HPDE6-E6E7 (cell line): Measurements from ENCODE around the gene RBPJ.

Experiments
- DNase-seq: peaks from one replicate; pipeline ENCODE4 v3.0.0; 2011; ENCODE audit warnings: missing footprints; ENCODE audit errors: extremely low spot score

The RBPJ gene

GRCh38 chr4:26420438-26420837 is 99.6 kb downstream of the RBPJ start:
- no peak for DNase-seq

GRCh38 chr4:26420913-26421312 is 100.1 kb downstream of the RBPJ start:
- no peak for DNase-seq

- DNase-seq, result no peak
These were observed 103.3 kb downstream of the RBPJ start for GRCh38 chr4:26424153-26424552.

- DNase-seq, result no peak
These were observed 104.0 kb downstream of the RBPJ start for GRCh38 chr4:26424838-26425237.

DNA sequence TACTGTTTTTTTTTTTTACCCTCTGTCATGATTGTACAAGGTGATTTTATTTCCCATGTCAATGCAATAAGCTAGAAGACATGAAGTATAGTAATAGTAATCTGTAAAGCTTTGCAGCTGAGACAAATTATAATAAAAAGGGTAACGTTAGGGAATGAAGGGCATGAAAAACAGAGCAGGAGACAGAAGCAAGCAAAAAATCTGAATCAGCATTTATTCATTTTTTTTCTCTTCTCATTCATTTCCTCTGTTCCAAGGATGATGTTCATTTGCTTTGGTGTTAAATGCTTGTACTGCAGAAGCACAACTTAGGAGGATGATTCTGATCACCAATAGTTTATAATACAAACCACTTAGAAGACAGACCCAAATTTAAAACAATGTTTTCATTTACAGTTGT is 105.1 kb downstream of the RBPJ start:
- no peak for DNase-seq

GRCh38 chr4:26426892-26427291 is 106.1 kb downstream of the RBPJ start:
- no peak for DNase-seq

DNA sequence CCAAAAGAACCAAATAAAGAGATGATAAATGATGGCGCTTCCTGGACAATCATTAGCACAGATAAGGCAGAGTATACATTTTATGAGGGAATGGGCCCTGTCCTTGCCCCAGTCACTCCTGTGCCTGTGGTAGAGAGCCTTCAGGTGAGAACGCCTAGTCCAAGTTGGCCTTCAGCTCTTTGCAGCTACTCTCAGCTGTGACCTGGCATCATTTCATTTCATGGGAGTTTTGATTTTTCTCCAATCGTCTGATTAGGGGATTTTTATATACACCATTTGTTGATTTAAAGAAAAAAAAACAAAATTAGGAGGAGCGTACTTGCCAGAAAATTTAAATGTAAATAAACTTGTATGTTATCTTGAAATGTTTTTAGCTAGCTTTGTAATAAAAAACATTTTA is 109.1 kb downstream of the RBPJ start:
- DNase-seq, result no peak

- DNase-seq, result no peak
These were observed 110.8 kb downstream of the RBPJ start for GRCh38 chr4:26431461-26432180.

- DNase-seq, result no peak
These were observed 111.6 kb downstream of the RBPJ start for GRCh38 chr4:26432419-26432818.

- no peak for DNase-seq
These were observed 112.7 kb downstream of the RBPJ start for GRCh38 chr4:26433556-26433955.

GRCh38 chr4:26434030-26434639 is 113.3 kb downstream of the RBPJ start:
- DNase-seq, result no peak

DNA sequence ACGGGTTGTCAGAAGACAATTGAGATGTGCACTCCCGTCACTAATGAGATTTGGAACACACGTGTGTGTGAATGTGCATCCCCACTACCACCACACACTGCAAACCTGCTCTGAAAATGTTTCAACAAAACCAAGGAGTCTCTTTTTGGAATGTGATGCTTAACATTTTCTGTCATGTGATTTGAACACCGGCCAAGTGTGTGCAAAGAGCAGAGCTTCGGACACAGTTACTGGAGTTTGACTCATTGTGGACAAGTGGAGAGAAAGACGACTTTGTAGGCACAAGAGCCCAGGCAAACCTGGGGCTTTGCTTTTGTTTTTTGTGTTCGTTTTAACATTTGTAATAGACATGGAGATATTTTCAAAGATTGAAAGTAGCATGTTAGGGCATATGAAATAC is 120.3 kb downstream of the RBPJ start:
- DNase-seq, result no peak

- DNase-seq, result no peak
These were observed 121.0 kb downstream of the RBPJ start for GRCh38 chr4:26441771-26442170.

DNA sequence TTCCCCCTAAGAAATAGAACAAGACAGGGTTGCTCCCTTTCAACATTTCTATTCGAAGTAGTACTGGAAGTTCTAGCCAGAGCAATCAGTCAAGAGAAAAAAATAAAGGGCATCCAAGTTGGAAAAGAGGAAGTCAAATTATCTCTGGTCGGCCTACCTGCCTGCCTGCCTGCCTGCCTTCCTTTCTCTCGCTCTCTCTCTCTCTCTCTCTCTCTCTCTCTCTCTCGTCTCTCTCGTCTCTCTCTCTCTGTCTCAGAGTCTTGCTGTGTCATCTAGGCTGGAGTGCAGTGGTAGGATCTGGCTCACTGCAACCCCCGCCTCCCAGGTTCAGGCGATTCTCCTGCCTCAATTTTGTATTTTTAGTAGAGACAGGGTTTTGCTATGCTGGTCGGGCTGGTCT is 126.6 kb downstream of the RBPJ start:
- no peak for DNase-seq

- no peak for DNase-seq
These were observed 129.6 kb downstream of the RBPJ start for GRCh38 chr4:26450418-26450817.

GRCh38 chr4:26451597-26451996 is 130.8 kb downstream of the RBPJ start:
- DNase-seq, result no peak

DNA sequence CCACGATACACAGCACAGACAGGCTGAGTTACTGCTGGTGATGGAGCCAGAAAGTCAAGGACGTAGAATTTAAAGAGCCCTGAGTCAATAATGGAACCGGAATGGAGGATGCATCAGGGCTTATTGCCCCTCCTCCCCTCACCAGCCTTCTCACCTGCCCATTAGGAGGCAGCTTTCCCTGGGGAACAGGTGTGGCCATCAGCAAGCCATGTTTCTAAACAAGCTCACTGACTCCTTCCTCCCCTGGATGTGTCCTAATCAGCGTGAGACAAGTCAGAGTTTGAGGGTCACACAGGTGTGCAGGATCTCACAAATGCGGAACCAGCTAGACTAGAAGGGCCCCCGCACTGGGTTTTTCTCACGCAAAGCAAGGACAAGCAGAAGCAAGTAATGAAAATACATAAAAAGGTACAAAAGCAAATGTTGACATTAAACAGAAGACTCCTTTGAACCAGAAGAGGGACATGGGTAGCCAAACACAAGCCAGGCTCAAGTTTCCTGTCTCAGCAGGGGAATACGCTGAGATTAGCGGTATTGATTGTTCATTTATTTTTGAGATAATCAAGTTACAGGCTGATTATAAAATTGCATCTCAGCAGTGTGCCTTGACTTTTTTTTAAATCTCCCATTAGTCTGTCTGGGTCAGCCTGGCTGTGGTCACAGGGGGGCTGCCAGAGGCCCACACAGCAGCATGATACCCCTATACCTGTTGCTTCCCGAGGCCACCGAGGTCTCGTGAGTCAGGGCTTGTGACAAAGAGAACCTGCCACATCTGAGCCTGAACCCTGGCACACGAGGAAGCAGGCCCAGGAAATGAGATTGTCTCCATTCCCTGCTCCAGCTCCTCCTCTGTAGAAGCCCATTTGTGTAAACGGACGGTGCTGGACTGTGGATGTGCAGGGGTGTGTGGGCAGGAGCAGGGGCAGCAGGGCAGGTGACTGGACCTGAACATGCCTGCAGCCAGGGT is 132.0 kb downstream of the RBPJ start:
- no peak for DNase-seq

DNA sequence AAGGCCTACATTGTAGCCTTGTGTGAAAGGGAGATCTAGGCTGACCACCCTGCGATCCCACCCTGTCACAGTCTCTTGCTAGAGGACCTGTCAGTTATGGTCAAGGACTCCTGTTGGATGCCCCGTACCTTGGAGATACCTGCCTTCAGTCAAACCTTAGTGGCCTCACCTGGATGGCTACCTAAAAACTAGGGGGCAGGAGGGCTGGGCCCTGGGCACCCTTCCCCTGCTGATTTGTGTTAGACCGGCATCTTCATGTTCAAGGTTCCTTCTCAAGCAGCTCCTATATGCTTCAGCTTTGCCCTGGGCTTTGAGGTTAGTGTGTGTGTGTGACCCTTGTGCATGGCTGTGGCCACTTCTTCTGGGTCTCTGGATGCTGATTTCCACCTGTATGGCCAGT is 134.1 kb downstream of the RBPJ start:
- DNase-seq, result no peak

- no peak for DNase-seq
These were observed 134.8 kb downstream of the RBPJ start for GRCh38 chr4:26455571-26455970.

DNA sequence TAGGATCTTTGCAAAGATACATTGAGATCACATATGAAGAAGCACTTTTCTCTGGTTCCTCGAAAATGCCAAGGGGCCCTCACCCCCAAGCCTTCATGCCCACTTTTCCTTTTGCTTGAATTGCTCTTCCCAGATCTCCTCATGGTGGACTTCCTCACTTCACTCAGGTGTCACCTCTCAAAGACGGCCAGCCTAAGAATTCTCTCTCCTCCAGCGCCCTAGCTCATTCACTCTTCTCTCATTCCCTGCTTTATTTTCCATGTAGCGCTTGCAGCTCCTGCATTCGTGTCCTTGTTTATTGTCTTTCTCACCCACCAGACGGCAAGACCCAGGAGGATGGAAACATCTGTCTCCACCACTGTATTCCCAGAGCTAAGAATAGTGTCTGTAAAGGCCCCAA is 136.6 kb downstream of the RBPJ start:
- no peak for DNase-seq

DNA sequence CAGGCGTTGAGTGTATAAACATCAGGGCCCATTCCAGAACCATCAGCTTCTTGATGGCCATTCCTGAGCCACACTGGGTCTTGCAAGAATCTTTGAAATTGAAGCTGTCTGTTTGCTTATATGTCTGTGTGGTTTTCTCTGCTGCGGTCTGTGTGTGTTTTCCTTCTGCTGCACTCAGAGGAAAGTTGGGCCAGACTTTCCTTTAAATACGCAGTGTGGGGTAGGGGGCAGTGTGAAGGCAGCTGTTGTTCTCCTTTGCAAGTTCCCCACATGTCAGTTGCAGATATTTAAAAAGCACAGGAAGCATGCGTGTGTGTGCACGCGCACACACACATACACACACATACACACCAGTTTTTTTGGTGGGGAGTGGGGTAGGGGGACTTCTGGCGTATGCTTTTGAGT is 137.3 kb downstream of the RBPJ start:
- no peak for DNase-seq

- peak; percentile 19 for DNase-seq
These were observed 138.4 kb downstream of the RBPJ start for GRCh38 chr4:26459054-26459755.
